IMR-90 (cell line): ENCODE measurements around the gene PALLD. TPM values are rescaled to one million over a fixed set of nuclear protein-coding genes. Genes with fewer than 3 reads are reported as not detected.
A peak's percentile ranks its signal among the peaks of the same experiment; 100 is the strongest.

Experiments used
- ATAC-seq: fragments of 200-7000 bp; cut with Tn5 transposase; 2 replicates; pipeline ENCODE4 v1.9.1; 2020; ENCODE audit warnings: low read depth, mild to moderate bottlenecking, moderate library complexity
- BruUV-seq: library from RNA; stranded (reverse); fragments of 400-500 nt; replicated peaks from 2 replicates; lab custom pipeline; 2021; lab: Mats Ljungman, UMichigan
- CTCF ChIA-PET: fragments of 300-600 bp; formaldehyde crosslinking; extraction: SDS; loops from one replicate; lab custom pipeline; 2021; ENCODE audit warnings: antibody characterized with exemption; lab: Yijun Ruan, JAX
- POLR2A ChIA-PET: fragments of 300-600 bp; sonication (Branson Sonifier 250); formaldehyde crosslinking; loops from one replicate; lab custom pipeline; 2022; ENCODE audit warnings: antibody characterized with exemption; ENCODE audit not compliant: unreplicated experiment; lab: Charles Lee
- DNase-seq: peaks from one replicate; pipeline ENCODE4 v3.0.0; 2013
- H2AFZ ChIP-seq: replicated peaks from 2 replicates; pipeline ENCODE3; 2013; ENCODE audit warnings: low read length, mild to moderate bottlenecking; ENCODE audit not compliant: poor library complexity
- H2AK5ac ChIP-seq: 2 replicates; pipeline ENCODE4 v1.6.1; 2013; ENCODE audit warnings: low read depth, low read length, inconsistent platforms
- H2AK9ac ChIP-seq: replicated peaks from 2 replicates; pipeline ENCODE3; 2013; ENCODE audit warnings: mild to moderate bottlenecking, low read depth, low read length, moderate library complexity; ENCODE audit not compliant: poor library complexity
- H2BK120ac ChIP-seq: 2 replicates; pipeline ENCODE4 v1.6.1; 2013; ENCODE audit warnings: low read depth, low read length, inconsistent platforms
- H2BK15ac ChIP-seq: 3 replicates; pipeline ENCODE4 v1.6.1; 2013; ENCODE audit warnings: low read depth, low read length, inconsistent platforms
- H2BK20ac ChIP-seq: 2 replicates; pipeline ENCODE4 v1.6.1; 2013; ENCODE audit warnings: low read depth, mild to moderate bottlenecking, inconsistent platforms, low read length, moderate library complexity
- H2BK5ac ChIP-seq: 2 replicates; pipeline ENCODE4 v1.6.1; 2013; ENCODE audit warnings: mild to moderate bottlenecking, low read depth, low read length, inconsistent platforms; ENCODE audit not compliant: poor library complexity, severe bottlenecking
- H3K14ac ChIP-seq: replicated peaks from 2 replicates; pipeline ENCODE4 v1.6.1; 2013; ENCODE audit warnings: low read depth, low read length, inconsistent platforms
- H3K18ac ChIP-seq: 2 replicates; pipeline ENCODE4 v1.6.1; 2013; ENCODE audit warnings: low read depth, low read length, control low read depth
- H3K23ac ChIP-seq: 2 replicates; pipeline ENCODE4 v1.6.1; 2013; ENCODE audit warnings: low read depth, low read length, inconsistent platforms
- H3K27ac ChIP-seq: 2 replicates; pipeline ENCODE4 v1.5.1; 2013; ENCODE audit warnings: mild to moderate bottlenecking, control low read depth, low read length; ENCODE audit not compliant: insufficient read depth
- H3K27me3 ChIP-seq: 2 replicates; pipeline ENCODE4 v1.6.1; 2013; ENCODE audit warnings: low read length; ENCODE audit not compliant: control insufficient read depth, insufficient read depth
- H3K36me3 ChIP-seq: 2 replicates; pipeline ENCODE4 v1.6.1; 2013; ENCODE audit warnings: low read length, mixed read lengths; ENCODE audit not compliant: control insufficient read depth, insufficient read depth
- H3K4ac ChIP-seq: 2 replicates; pipeline ENCODE4 v1.6.1; 2013; ENCODE audit warnings: low read depth, low read length, inconsistent platforms
- H3K4me1 ChIP-seq: 2 replicates; pipeline ENCODE4 v1.6.1; 2013; ENCODE audit warnings: low read length, mixed read lengths; ENCODE audit not compliant: control insufficient read depth, insufficient read depth
- H3K4me2 ChIP-seq: 2 replicates; pipeline ENCODE4 v1.6.1; 2013; ENCODE audit warnings: low read depth, mild to moderate bottlenecking, control low read depth, low read length, moderate library complexity
- H3K4me3 ChIP-seq: 2 replicates; pipeline ENCODE4 v1.5.1; 2013; ENCODE audit warnings: low read depth, mild to moderate bottlenecking, control low read depth, low read length, moderate library complexity; ENCODE audit not compliant: insufficient read depth
- H3K56ac ChIP-seq: 2 replicates; pipeline ENCODE4 v1.6.1; 2013; ENCODE audit warnings: low read length, inconsistent platforms; ENCODE audit not compliant: insufficient read depth; ENCODE audit errors: extremely low read depth
- H3K79me1 ChIP-seq, 2 experiments: 2 replicates each; pipeline ENCODE4 v1.6.1; 2013; ENCODE audit warnings: low read length in 2 of 2, inconsistent platforms in 1 of 2, low read depth in 1 of 2
- H3K9ac ChIP-seq: 2 replicates; pipeline ENCODE4 v1.6.1; 2013; ENCODE audit warnings: low read depth, low read length, control low read depth
- H3K9me1 ChIP-seq: 2 replicates; pipeline ENCODE4 v1.6.1; 2013; ENCODE audit warnings: low read length, inconsistent platforms; ENCODE audit not compliant: insufficient read depth
- H3K9me3 ChIP-seq: 2 replicates; pipeline ENCODE4 v1.6.1; 2013; ENCODE audit warnings: low read length; ENCODE audit not compliant: control insufficient read depth, insufficient read depth
- H4K20me1 ChIP-seq: 2 replicates; pipeline ENCODE4 v1.6.1; 2013; ENCODE audit warnings: low read length, inconsistent platforms; ENCODE audit not compliant: insufficient read depth
- H4K5ac ChIP-seq: 2 replicates; pipeline ENCODE4 v1.6.1; 2013; ENCODE audit warnings: mild to moderate bottlenecking, low read depth, low read length, control low read depth
- H4K8ac ChIP-seq, 2 experiments: 2 replicates each; pipeline ENCODE4 v1.6.1; 2013; ENCODE audit warnings: low read depth in 2 of 2, low read length in 2 of 2, control low read depth in 1 of 2, inconsistent platforms in 1 of 2
- H4K91ac ChIP-seq: 2 replicates; pipeline ENCODE4 v1.6.1; 2013; ENCODE audit warnings: low read depth, low read length, inconsistent platforms; ENCODE audit not compliant: insufficient read depth
- CEBPB ChIP-seq: IDR thresholded peaks from 2 replicates; pipeline ENCODE4 v1.6.1; 2012; ENCODE audit warnings: low read depth, low read length, improper control_type of control experiment
- CHD1 ChIP-seq: IDR thresholded peaks from 2 replicates; pipeline ENCODE4 v1.6.1; 2012; ENCODE audit warnings: low read depth, low read length, improper control_type of control experiment
- FOS ChIP-seq: fragments of 150-350 bp; IDR thresholded peaks from 2 replicates; pipeline ENCODE4 v1.6.1; 2016; ENCODE audit warnings: low read depth, low read length
- MAFK ChIP-seq: IDR thresholded peaks from 2 replicates; pipeline ENCODE4 v1.6.1; 2012; ENCODE audit warnings: low read depth, low read length, improper control_type of control experiment
- MAZ ChIP-seq: IDR thresholded peaks from 2 replicates; pipeline ENCODE4 v1.6.1; 2012; ENCODE audit warnings: low read depth, mild to moderate bottlenecking, low read length, improper control_type of control experiment, moderate library complexity, borderline replicate concordance
- NFE2L2 ChIP-seq: fragments of 150-350 bp; IDR thresholded peaks from 2 replicates; pipeline ENCODE4 v1.6.1; 2016; ENCODE audit warnings: low read depth, mild to moderate bottlenecking, low read length
- POLR2A ChIP-seq: IDR thresholded peaks from 2 replicates; pipeline ENCODE4 v1.6.1; 2012; ENCODE audit warnings: mild to moderate bottlenecking, low read depth, low read length
- RCOR1 ChIP-seq: IDR thresholded peaks from 2 replicates; pipeline ENCODE4 v1.6.1; 2012; ENCODE audit warnings: mild to moderate bottlenecking, low read length, improper control_type of control experiment; ENCODE audit not compliant: insufficient replicate concordance
- RFX5 ChIP-seq: IDR thresholded peaks from 2 replicates; pipeline ENCODE4 v1.8.0; 2012; ENCODE audit warnings: low read depth, mild to moderate bottlenecking, low read length, moderate library complexity
- SMC3 ChIP-seq: fragments of 150-350 bp; IDR thresholded peaks from 2 replicates; pipeline ENCODE4 v1.6.1; 2016; ENCODE audit warnings: low read depth, mild to moderate bottlenecking, antibody characterized with exemption, low read length, moderate library complexity
- WGBS, 2 experiments: methylation state at CpG; one replicate each; pipeline versions ENCODE4 v1.1.5 to v1.1.7; 2013; ENCODE audit warnings: missing lambda C conversion rate in 2 of 2; ENCODE audit not compliant: insufficient read length in 1 of 2; ENCODE audit errors: extremely low coverage in 2 of 2; 5-methylcytosine and 5-hydroxymethylcytosine counted together
- dilution Hi-C: fragments of 300-500 bp; cut with HindIII; formaldehyde crosslinking; loops from one replicate; pipeline ENCODE4 v1.14.3; 2018; ENCODE audit warnings: low sequenced_read_pairs; ENCODE audit not compliant: unreplicated experiment
- in situ Hi-C: fragments of 300-500 bp; cut with MboI; formaldehyde crosslinking; loops from 3 replicates; pipeline ENCODE4 v1.14.3; 2019; ENCODE audit warnings: low sequenced_read_pairs, inconsistent platforms, mixed read lengths
- intact Hi-C: fragments of 100-400 bp; cut with micrococcal nuclease; formaldehyde crosslinking; loops from 2 replicates; pipeline ENCODE4 v1.10.0; 2022
- polyA plus RNA-seq, 3 experiments: library from polyadenylated mRNA; depleted of rRNA; stranded (reverse); fragments of >200 nt; gene quantifications; 2 replicates each; pipeline ENCODE4 v1.2.3, GENCODE V29; 2012; ENCODE audit warnings: low replicate concordance in 1 of 3
- total RNA-seq: library from RNA; depleted of rRNA; stranded (reverse); fragments of >200 nt; gene quantifications from 2 replicates; pipeline ENCODE4 v1.2.3, GENCODE V29; 2012
- TF ChIP-seq, protein P1 (sequence below): fragments of 150-350 bp; IDR thresholded peaks from 2 replicates; pipeline ENCODE4 v1.6.1; 2017; ENCODE audit warnings: mild to moderate bottlenecking, antibody characterized with exemption, low read length, low read depth
- TF ChIP-seq, protein P2 (sequence below): fragments of 150-350 bp; IDR thresholded peaks from 2 replicates; pipeline ENCODE4 v1.6.1; 2016; ENCODE audit warnings: low read depth, mild to moderate bottlenecking, low read length, moderate library complexity, borderline replicate concordance
- TF ChIP-seq, protein P3 (sequence below): conservative IDR thresholded peaks from 2 replicates; pipeline ENCODE4 v1.5.1; 2012; ENCODE audit warnings: mild to moderate bottlenecking, low read depth, low read length, improper control_type of control experiment

The PALLD gene
- total and polyA plus RNA-seq, 2 of the 4 experiments (the other 2 are of a cell fraction): 91.0 to 91.9 TPM

DNA sequence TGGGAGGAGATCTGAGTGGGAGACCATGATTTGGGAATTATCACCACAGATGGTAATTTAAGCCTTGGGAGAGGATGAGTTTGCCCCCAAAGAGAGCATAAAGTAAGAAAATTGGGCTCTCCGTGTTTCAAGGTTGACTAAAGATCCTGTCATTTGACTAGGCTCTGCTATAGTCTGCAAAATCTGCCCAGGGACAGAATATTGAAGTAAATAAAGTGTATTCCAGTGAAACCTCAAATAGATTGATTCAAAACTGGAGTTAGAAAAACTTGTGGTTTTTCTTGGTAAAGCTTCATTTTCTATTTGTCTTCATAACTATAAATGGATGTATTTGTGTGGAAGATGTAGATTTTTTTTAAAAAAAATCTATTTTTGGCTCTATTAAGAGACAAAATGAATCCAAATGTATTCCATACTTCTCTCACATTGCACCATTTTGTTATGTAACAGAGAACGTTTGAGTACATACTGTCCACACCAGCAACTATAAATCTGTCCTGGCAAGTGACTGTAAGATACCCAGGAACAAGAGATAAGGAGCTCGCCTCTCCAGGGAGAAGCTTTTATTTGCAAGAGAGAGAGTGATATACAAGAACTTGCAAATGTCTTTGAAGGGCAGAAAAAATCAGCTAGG, 343.0 kb downstream of the PALLD start (continued):
- TF ChIP-seq MAZ: no peak

DNA sequence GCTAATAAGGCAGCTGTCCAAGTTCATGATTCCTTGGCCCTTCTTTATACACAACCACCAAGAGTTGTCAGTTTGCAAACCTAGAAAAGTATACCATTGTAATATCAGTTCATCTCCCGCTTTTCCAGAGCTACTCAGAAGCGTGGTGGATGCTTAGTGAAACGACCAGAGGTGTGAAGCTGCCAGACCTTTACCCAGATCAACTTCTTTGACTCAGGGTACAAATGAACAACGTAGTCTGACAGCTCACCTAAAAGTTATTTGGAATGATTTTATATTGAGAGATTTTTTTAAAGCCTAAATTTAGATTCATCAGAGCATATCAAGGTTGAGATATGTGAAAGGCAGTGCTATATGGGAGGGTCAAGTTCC, 343.5 kb downstream of the PALLD start:
- no peak overlapping the region for H3K23ac ChIP-seq
- ATAC-seq (no peak), DNase-seq (no peak)
- no peak overlapping the region for H4K8ac ChIP-seq
- peak overlapping the region; percentile 17; the same call in 1 of the 2 replicates for H3K4me2 ChIP-seq
- BruUV-seq: no TSS peak
- no peak overlapping the region for H4K91ac ChIP-seq
- intact Hi-C loops: loop anchor here (10.0 kb wide), 1 partner anchor 326 kb away; no protein-coding TSS in a partner anchor
- no peak overlapping the region for H3K4ac ChIP-seq
- peaks cover 17 to 90% of the 10 kb centered on the region in 2 experiments; a peak in 3 of 4 replicates for H3K79me1 ChIP-seq
- no CpG with 5 or more reads among the region's 4 CpGs for WGBS, 2 experiments
- peaks cover 51% of the 10 kb centered on the region for H3K9me1 ChIP-seq
- peak overlapping the region; percentile 33; the same call in 1 of the 2 replicates for H3K27ac ChIP-seq
- in situ Hi-C loops: no loop called here
- H2BK120ac ChIP-seq: no peak overlapping the region
- peaks cover 31% of the 10 kb centered on the region for H3K36me3 ChIP-seq
- peak overlapping the region; percentile 40; the same call in 1 of the 2 replicates for H3K18ac ChIP-seq
- no peaks in the 10 kb centered on the region for H3K9me3 ChIP-seq
- dilution Hi-C loops: no loop called here
- H2AFZ ChIP-seq: no peak overlapping the region
- H3K14ac ChIP-seq: no peak overlapping the region; the same call in 1 of the 2 replicates
- no peak overlapping the region for H3K4me3 ChIP-seq
- peak overlapping the region; percentile 5 for H2BK5ac ChIP-seq
- H3K4me1 ChIP-seq: peaks cover 38% of the 10 kb centered on the region
- no peak overlapping the region for H2BK20ac ChIP-seq
- H2AK5ac ChIP-seq: no peak overlapping the region
- POLR2A ChIA-PET: no interaction called here
- no peak overlapping the region for H2BK15ac ChIP-seq
- H4K5ac ChIP-seq: no peak overlapping the region
- H3K27me3 ChIP-seq: no peaks in the 10 kb centered on the region
- H3K56ac ChIP-seq: no peak overlapping the region
- CTCF ChIA-PET: interaction anchor here (1.1 kb wide), 1 partner anchor 255 kb away, joined by 3 read pairs; no protein-coding TSS in a partner anchor
- no peak overlapping the region for H3K9ac ChIP-seq
- no peak overlapping the region for H2AK9ac ChIP-seq
- H4K20me1 ChIP-seq: peaks cover 92% of the 10 kb centered on the region
- TF ChIP-seq MAZ (no peak), RFX5 (no peak), MAFK (no peak), SMC3 (no peak), POLR2A (no peak), CHD1 (no peak), NFE2L2 (no peak), FOS (no peak), CEBPB (no peak), RCOR1 (no peak)
- TF ChIP-seq, protein P1, sequence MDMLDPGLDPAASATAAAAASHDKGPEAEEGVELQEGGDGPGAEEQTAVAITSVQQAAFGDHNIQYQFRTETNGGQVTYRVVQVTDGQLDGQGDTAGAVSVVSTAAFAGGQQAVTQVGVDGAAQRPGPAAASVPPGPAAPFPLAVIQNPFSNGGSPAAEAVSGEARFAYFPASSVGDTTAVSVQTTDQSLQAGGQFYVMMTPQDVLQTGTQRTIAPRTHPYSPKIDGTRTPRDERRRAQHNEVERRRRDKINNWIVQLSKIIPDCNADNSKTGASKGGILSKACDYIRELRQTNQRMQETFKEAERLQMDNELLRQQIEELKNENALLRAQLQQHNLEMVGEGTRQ: no peak
- TF ChIP-seq, protein P2, sequence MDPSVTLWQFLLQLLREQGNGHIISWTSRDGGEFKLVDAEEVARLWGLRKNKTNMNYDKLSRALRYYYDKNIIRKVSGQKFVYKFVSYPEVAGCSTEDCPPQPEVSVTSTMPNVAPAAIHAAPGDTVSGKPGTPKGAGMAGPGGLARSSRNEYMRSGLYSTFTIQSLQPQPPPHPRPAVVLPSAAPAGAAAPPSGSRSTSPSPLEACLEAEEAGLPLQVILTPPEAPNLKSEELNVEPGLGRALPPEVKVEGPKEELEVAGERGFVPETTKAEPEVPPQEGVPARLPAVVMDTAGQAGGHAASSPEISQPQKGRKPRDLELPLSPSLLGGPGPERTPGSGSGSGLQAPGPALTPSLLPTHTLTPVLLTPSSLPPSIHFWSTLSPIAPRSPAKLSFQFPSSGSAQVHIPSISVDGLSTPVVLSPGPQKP: no peak
- TF ChIP-seq, protein P3, sequence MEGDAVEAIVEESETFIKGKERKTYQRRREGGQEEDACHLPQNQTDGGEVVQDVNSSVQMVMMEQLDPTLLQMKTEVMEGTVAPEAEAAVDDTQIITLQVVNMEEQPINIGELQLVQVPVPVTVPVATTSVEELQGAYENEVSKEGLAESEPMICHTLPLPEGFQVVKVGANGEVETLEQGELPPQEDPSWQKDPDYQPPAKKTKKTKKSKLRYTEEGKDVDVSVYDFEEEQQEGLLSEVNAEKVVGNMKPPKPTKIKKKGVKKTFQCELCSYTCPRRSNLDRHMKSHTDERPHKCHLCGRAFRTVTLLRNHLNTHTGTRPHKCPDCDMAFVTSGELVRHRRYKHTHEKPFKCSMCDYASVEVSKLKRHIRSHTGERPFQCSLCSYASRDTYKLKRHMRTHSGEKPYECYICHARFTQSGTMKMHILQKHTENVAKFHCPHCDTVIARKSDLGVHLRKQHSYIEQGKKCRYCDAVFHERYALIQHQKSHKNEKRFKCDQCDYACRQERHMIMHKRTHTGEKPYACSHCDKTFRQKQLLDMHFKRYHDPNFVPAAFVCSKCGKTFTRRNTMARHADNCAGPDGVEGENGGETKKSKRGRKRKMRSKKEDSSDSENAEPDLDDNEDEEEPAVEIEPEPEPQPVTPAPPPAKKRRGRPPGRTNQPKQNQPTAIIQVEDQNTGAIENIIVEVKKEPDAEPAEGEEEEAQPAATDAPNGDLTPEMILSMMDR: no peak
